GM12878 (cell line): Measurements from ENCODE around the gene DSE. TPM values are rescaled to one million over a fixed set of nuclear protein-coding genes. Genes with fewer than 3 reads are reported as not detected.

ENCODE experiments used
- ATAC-seq: fragments of 200-7000 bp; cut with Tn5 transposase; 3 replicates; pipeline ENCODE4 v1.9.1; 2020; ENCODE audit warnings: mild to moderate bottlenecking, moderate library complexity
- BruUV-seq: library from RNA; stranded (reverse); fragments of 400-500 nt; replicated peaks from 2 replicates; lab custom pipeline; 2021; lab: Mats Ljungman, UMichigan
- CTCF ChIA-PET: fragments of 300-600 bp; sonication (Branson Sonifier 250); formaldehyde crosslinking; extraction: SDS; loops from one replicate; lab custom pipeline; 2021; ENCODE audit warnings: inconsistent platforms; lab: Yijun Ruan, JAX
- POLR2A ChIA-PET: fragments of 350-600 bp; formaldehyde crosslinking; extraction: SDS; loops from one replicate; lab custom pipeline; 2021; ENCODE audit warnings: inconsistent platforms; lab: Charles Lee
- RAD21 ChIA-PET: fragments of 300-600 bp; sonication (Branson Sonifier 250); formaldehyde crosslinking; loops from one replicate; lab custom pipeline; 2023; ENCODE audit warnings: antibody characterized with exemption; ENCODE audit not compliant: unreplicated experiment; lab: Charles Lee
- SMC1A ChIA-PET: fragments of 300-600 bp; sonication (Branson Sonifier 250); formaldehyde crosslinking; loops from one replicate; lab custom pipeline; 2023; ENCODE audit not compliant: unreplicated experiment, uncharacterized antibody; lab: Charles Lee
- DNase-seq: peaks from one replicate; pipeline ENCODE4 v3.0.0-alpha.2; 2011; ENCODE audit warnings: low read depth, low spot score
- FAIRE-seq: peaks from 3 replicates; lab custom pipeline; 2011; peaks lifted over from hg19 to GRCh38; lab: Jason Lieb, UNC
- H2AFZ ChIP-seq: 2 replicates; pipeline ENCODE4 v1.6.0; 2011; ENCODE audit warnings: low read depth, low read length, control low read depth; ENCODE audit not compliant: control insufficient read depth
- H3K27ac ChIP-seq: 2 replicates; pipeline ENCODE4 v1.5.1; 2011; ENCODE audit warnings: control low read depth; ENCODE audit not compliant: control insufficient read depth, insufficient read depth
- H3K27me3 ChIP-seq, 2 experiments: replicated peaks in 1 of 2; 2 replicates each; pipeline versions ENCODE4 v1.6.0 to v1.6.1; 2011; ENCODE audit warnings: low read length in 1 of 2; ENCODE audit not compliant: control insufficient read depth in 2 of 2, insufficient read depth in 2 of 2
- H3K36me3 ChIP-seq, 2 experiments: 2 replicates each; pipeline ENCODE4 v1.5.1; 2011; ENCODE audit warnings: low read length in 1 of 2; ENCODE audit not compliant: control insufficient read depth in 2 of 2, insufficient read depth in 2 of 2
- H3K4me1 ChIP-seq: 2 replicates; pipeline ENCODE4 v1.6.1; 2011; ENCODE audit warnings: mild to moderate bottlenecking, low read length, moderate library complexity, mixed read lengths; ENCODE audit not compliant: control insufficient read depth, insufficient read depth
- H3K4me2 ChIP-seq: 2 replicates; pipeline ENCODE4 v1.6.0; 2011; ENCODE audit warnings: control low read depth; ENCODE audit not compliant: control insufficient read depth, insufficient read depth
- H3K4me3 ChIP-seq: fragments of 200-600 bp; sonication (generic); 2 replicates; pipeline ENCODE4 v1.5.1; 2016
- H3K79me2 ChIP-seq: 2 replicates; pipeline ENCODE4 v1.6.0; 2011; ENCODE audit warnings: low read length; ENCODE audit not compliant: control insufficient read depth, insufficient read depth
- H3K9ac ChIP-seq: 2 replicates; pipeline ENCODE4 v1.8.0; 2011; ENCODE audit warnings: low read length, control low read depth, mixed read lengths; ENCODE audit not compliant: control insufficient read depth, insufficient read depth
- H3K9me3 ChIP-seq: replicated peaks from 3 replicates; pipeline ENCODE4 v1.5.1; 2011; ENCODE audit warnings: mild to moderate bottlenecking, low read length; ENCODE audit not compliant: control insufficient read depth, insufficient read depth
- H4K20me1 ChIP-seq: 2 replicates; pipeline ENCODE4 v1.6.0; 2011; ENCODE audit not compliant: control insufficient read depth, insufficient read depth
- ATF2 ChIP-seq: IDR thresholded peaks from 2 replicates; pipeline ENCODE4 v1.6.1; 2012; ENCODE audit warnings: low read length, inconsistent platforms
- IKZF2 ChIP-seq, 2 experiments: fragments of 450-650 bp; IDR thresholded peaks; 2 replicates each; pipeline ENCODE4 v1.6.1; 2017; ENCODE audit warnings: mild to moderate bottlenecking in 2 of 2, moderate library complexity in 2 of 2
- MEF2A ChIP-seq: IDR thresholded peaks from 2 replicates; pipeline ENCODE4 v1.6.1; 2011; ENCODE audit warnings: low read depth, mild to moderate bottlenecking, low read length, moderate library complexity; ENCODE audit not compliant: insufficient read depth
- NBN ChIP-seq: fragments of 450-650 bp; IDR thresholded peaks from 2 replicates; pipeline ENCODE4 v1.6.1; 2016
- PML ChIP-seq: IDR thresholded peaks from 2 replicates; pipeline ENCODE4 v1.6.1; 2012; ENCODE audit warnings: low read length, inconsistent platforms
- POU2F2 ChIP-seq: IDR thresholded peaks from 3 replicates; pipeline ENCODE4 v1.6.1; 2011; ENCODE audit warnings: low read depth, mild to moderate bottlenecking, low read length, borderline replicate concordance
- RAD21 ChIP-seq: IDR thresholded peaks from 2 replicates; pipeline ENCODE4 v1.6.1; 2011; ENCODE audit warnings: mild to moderate bottlenecking, low read depth, low read length, moderate library complexity; ENCODE audit not compliant: insufficient read depth
- RB1 ChIP-seq: fragments of 450-650 bp; formaldehyde crosslinking; IDR thresholded peaks from 2 replicates; pipeline ENCODE4 v1.6.1; 2017; ENCODE audit warnings: mild to moderate bottlenecking, borderline replicate concordance
- SKIL ChIP-seq: fragments of 450-650 bp; IDR thresholded peaks from 2 replicates; pipeline ENCODE4 v1.6.1; 2017; ENCODE audit warnings: mild to moderate bottlenecking, low read depth, inconsistent platforms; ENCODE audit not compliant: poor library complexity, severe bottlenecking
- TAF1 ChIP-seq: IDR thresholded peaks from 2 replicates; pipeline ENCODE4 v1.6.1; 2011; ENCODE audit warnings: mild to moderate bottlenecking, low read depth, low read length, borderline replicate concordance
- TCF12 ChIP-seq: IDR thresholded peaks from 2 replicates; pipeline ENCODE4 v1.6.1; 2011; ENCODE audit warnings: low read depth, mild to moderate bottlenecking, low read length
- TCF7 ChIP-seq: IDR thresholded peaks from 2 replicates; pipeline ENCODE4 v1.6.1; 2014; ENCODE audit warnings: antibody characterized with exemption, borderline replicate concordance
- ZBTB11 ChIP-seq: fragments of 450-650 bp; formaldehyde crosslinking; IDR thresholded peaks from 2 replicates; pipeline ENCODE4 v1.5.0; 2022; ENCODE audit warnings: mild to moderate bottlenecking, missing genetic modification characterization
- WGBS: methylation state at CpG from one replicate; pipeline ENCODE4 v1.1.6; 2016; ENCODE audit warnings: low lambda C conversion rate; ENCODE audit not compliant: insufficient replicate concordance, insufficient coverage; ENCODE audit errors: missing lambda C conversion rate; 5-methylcytosine and 5-hydroxymethylcytosine counted together
- in situ Hi-C: fragments of 300-500 bp; cut with MboI; formaldehyde crosslinking; loops from 9 replicates; pipeline ENCODE4 v1.14.3; 2018; ENCODE audit warnings: mixed read lengths
- intact Hi-C: fragments of 100-400 bp; cut with micrococcal nuclease; formaldehyde crosslinking; loops from one replicate; pipeline ENCODE4 v1.14.2; 2022; ENCODE audit not compliant: unreplicated experiment
- polyA plus RNA-seq, 11 experiments: library from polyadenylated mRNA; depleted of rRNA in 4 of 11; unstranded in 6 of 11; stranded (reverse) in 5 of 11; fragments of >200 nt; fragmentation: Nextera tagmentation in 4 of 11; fragmentation: Illumina TruSeq in 1 of 11; extraction: Ambion mirVana in 4 of 11; extraction: Trizol in 1 of 11; gene quantifications; 1 replicate in 1 of 11; 2 replicates in 10 of 11; pipeline versions ENCODE4 v1.2.1 to v1.2.3, GENCODE V29; 2011 to 2016; ENCODE audit warnings: inconsistent platforms in 2 of 11, missing spikeins in 2 of 11, low read depth in 1 of 11
- total RNA-seq, 4 experiments: library from RNA; depleted of rRNA in 3 of 4; stranded (reverse); fragments of >200 nt in 3 of 4; fragmentation: Illumina TruSeq in 1 of 4; extraction: Trizol in 1 of 4; gene quantifications; 2 replicates each; pipeline versions ENCODE4 v1.2.1 to v1.2.3, GENCODE V29; 2013 to 2021

Gene DSE
- total and polyA plus RNA-seq, 10 of the 15 experiments (the other 5 are each of a cell fraction or from before 2014, with no cell fraction given), result 12.6 to 76.4 (median 43.0) TPM

GRCh38 chr6:116409756-116410155 is 39.0 kb downstream of the DSE start:
- POLR2A ChIA-PET, result interaction anchor here (0.7 to 5.6 kb wide), 3 partner anchors 16 to 129 kb away, joined by 3 to 43 read pairs (median 6); no protein-coding TSS in a partner anchor
- CTCF ChIA-PET, result interaction anchor here (0.6 to 4.4 kb wide), 8 partner anchors 14 to 160 kb away, joined by 3 to 32 read pairs (median 4); no protein-coding TSS in a partner anchor
- Histone ChIP-seq H3K79me2 (peaks cover 81% of the 10 kb centered on the region), H3K9ac (peak overlapping the region; percentile 28; the same call in 1 of the 2 replicates), H3K27ac (peak overlapping the region; percentile 91), H3K4me1 (peaks cover 58% of the 10 kb centered on the region), H3K4me2 (peak overlapping the region; percentile 94), H4K20me1 (no peaks in the 10 kb centered on the region), H3K27me3 (no peaks in the 10 kb centered on the region), H3K9me3 (no peaks in the 10 kb centered on the region; the same call in 2 of the 3 replicates), H3K4me3 (no peak overlapping the region), H2AFZ (peak overlapping the region; percentile 32; the same call in 1 of the 2 replicates), H3K36me3 (peaks cover 0 to 1% of the 10 kb centered on the region in 2 experiments; a peak in 1 of 4 replicates)
- ATAC-seq (peak; percentile 90), FAIRE-seq (peak; percentile 92), DNase-seq (peak; percentile 88)
- intact Hi-C loops (loop anchor here (2.0 to 10.0 kb wide), 3 partner anchors 39 to 305 kb away; partner anchors contain the start of genes DSE and NT5DC1), in situ Hi-C loops (no loop called here)
- 4% methylated on average over 3 of the region's 3 CpGs for WGBS
- SMC1A ChIA-PET, result interaction anchor here (0.8 to 5.6 kb wide), 14 partner anchors 8 to 257 kb away, joined by 3 to 101 read pairs (median 4); partner anchors contain the start of gene DSE
- RAD21 ChIA-PET, result interaction anchor here (0.9 to 1.8 kb wide), 9 partner anchors 12 to 141 kb away, joined by 3 to 13 read pairs (median 4); partner anchors contain the start of gene DSE
- no TSS peak for BruUV-seq
- peak; percentile 69; the same call in 1 of the 2 replicates for TF ChIP-seq NBN
- no peak for TF ChIP-seq ZBTB11 (CRISPR knock-in tag)
- TF ChIP-seq PML, result peak; percentile 60
- TF ChIP-seq RB1, result no peak
- TF ChIP-seq POU2F2, result 0 out of 3 replicates have a peak, but pooled peaks have one; percentile 39
- TF ChIP-seq SKIL, result peak; percentile 58
- TF ChIP-seq IKZF2 (IDR thresholded peaks at IDR 0.05), result peak; percentile 91
- peak; percentile 57; the same call in 1 of the 2 replicates for TF ChIP-seq ATF2
- peak; percentile 73; the same call in 1 of the 2 replicates for TF ChIP-seq TCF12
- peak; percentile 33; the same call in 1 of the 2 replicates for TF ChIP-seq TAF1
- TF ChIP-seq RAD21, result 0 out of 2 replicates have a peak, but pooled peaks have one; percentile 13
- peak; percentile 66; the same call in 1 of the 2 replicates for TF ChIP-seq MEF2A
- TF ChIP-seq TCF7, result peak; percentile 84
